HG02642 (cell line): Measurements from ENCODE around the gene VAV1.

Experiments
- ATAC-seq: cut with Tn5 transposase; IDR thresholded peaks from one replicate; pipeline ENCODE4 v1.9.1; 2021; ENCODE audit warnings: mild to moderate bottlenecking; ENCODE audit not compliant: unreplicated experiment, poor library complexity

VAV1 gene

GRCh38 chr19:6772028-6772865 is at the start of gene VAV1:
TSS of gene VAV1 (plus strand) at chr19:6772708. CDS start at chr19:6772808, 100 bp downstream.
- peak; percentile 39 for ATAC-seq

- no peak for ATAC-seq
These were observed 49.3 kb upstream of the VAV1 start for GRCh38 chr19:6723108-6723618.

GRCh38 chr19:6723738-6724137 is 48.8 kb upstream of the VAV1 start:
- no peak for ATAC-seq

- no peak for ATAC-seq
These were observed 47.6 kb upstream of the VAV1 start for GRCh38 chr19:6724631-6725492.

- no peak for ATAC-seq
These were observed 46.8 kb upstream of the VAV1 start for GRCh38 chr19:6725513-6726231.

GRCh38 chr19:6728346-6728745 is 44.2 kb upstream of the VAV1 start:
- no peak for ATAC-seq

- ATAC-seq = no peak
These were observed 42.8 kb upstream of the VAV1 start for GRCh38 chr19:6729573-6730152.

GRCh38 chr19:6730153-6730804 is 42.2 kb upstream of the VAV1 start:
- no peak for ATAC-seq

GRCh38 chr19:6730941-6731670 is 41.4 kb upstream of the VAV1 start:
- no peak for ATAC-seq

- ATAC-seq = no peak
These were observed 40.7 kb upstream of the VAV1 start for GRCh38 chr19:6731822-6732221.

GRCh38 chr19:6732803-6733337 is 39.6 kb upstream of the VAV1 start:
- ATAC-seq = no peak

GRCh38 chr19:6733338-6734095 is 39.0 kb upstream of the VAV1 start:
- ATAC-seq = no peak

GRCh38 chr19:6734096-6734696 is 38.3 kb upstream of the VAV1 start:
- ATAC-seq = no peak

GRCh38 chr19:6735181-6735911 is 37.2 kb upstream of the VAV1 start:
- ATAC-seq = no peak

- no peak for ATAC-seq
These were observed 36.2 kb upstream of the VAV1 start for GRCh38 chr19:6736169-6736916.

- no peak for ATAC-seq
These were observed 35.6 kb upstream of the VAV1 start for GRCh38 chr19:6736917-6737283.
